PC-3 (cell line): Measurements from ENCODE around the gene MYOF.

Source experiments
- EZH2 ChIP-seq: fragments of 300-600 bp; sonication (generic); IDR thresholded peaks from one replicate; pipeline ENCODE4 v1.6.1; 2017; ENCODE audit warnings: antibody characterized with exemption, mild to moderate bottlenecking, low read length; ENCODE audit not compliant: unreplicated experiment
- TF ChIP-seq, protein P1 (sequence below): fragments of 300-600 bp; sonication (generic); conservative IDR thresholded peaks from 2 replicates; pipeline ENCODE4 v1.5.1; 2017; ENCODE audit warnings: antibody characterized with exemption, low read depth, mild to moderate bottlenecking, low read length

DNA sequence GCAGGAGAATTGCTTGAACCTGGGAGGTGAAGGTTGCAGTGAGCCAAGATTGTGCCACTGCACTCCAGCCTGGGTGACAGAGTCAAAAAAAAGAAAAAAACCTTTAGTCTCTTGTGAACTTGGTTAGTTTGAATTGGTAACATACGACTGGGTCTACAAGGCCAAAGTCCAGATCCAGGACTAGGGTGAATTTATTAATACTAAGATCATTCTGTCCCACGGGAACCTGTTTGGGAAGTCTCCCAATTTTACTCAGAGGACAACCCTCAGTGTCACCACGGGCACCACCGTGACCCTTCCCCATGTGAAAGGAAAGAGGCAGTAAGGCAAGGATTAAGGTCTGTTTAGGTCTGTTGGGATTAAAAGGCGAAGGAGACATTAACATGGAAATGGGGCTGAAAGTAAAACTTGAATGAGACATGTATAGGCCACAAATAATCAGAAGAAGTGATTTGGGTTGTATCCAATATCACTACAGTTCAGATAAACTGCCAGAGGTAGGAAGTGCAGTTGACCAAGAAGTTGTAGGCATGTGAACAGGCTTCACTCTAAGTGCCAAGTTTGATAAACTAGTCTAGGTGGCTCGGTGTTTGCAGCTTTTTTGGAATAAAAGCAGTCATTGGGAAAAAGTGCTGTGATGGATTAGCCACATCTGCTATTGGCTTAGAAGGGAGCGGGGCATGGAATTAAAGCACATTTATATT lies 30.7 kb downstream of the MYOF start:
- TF ChIP-seq, protein P1, sequence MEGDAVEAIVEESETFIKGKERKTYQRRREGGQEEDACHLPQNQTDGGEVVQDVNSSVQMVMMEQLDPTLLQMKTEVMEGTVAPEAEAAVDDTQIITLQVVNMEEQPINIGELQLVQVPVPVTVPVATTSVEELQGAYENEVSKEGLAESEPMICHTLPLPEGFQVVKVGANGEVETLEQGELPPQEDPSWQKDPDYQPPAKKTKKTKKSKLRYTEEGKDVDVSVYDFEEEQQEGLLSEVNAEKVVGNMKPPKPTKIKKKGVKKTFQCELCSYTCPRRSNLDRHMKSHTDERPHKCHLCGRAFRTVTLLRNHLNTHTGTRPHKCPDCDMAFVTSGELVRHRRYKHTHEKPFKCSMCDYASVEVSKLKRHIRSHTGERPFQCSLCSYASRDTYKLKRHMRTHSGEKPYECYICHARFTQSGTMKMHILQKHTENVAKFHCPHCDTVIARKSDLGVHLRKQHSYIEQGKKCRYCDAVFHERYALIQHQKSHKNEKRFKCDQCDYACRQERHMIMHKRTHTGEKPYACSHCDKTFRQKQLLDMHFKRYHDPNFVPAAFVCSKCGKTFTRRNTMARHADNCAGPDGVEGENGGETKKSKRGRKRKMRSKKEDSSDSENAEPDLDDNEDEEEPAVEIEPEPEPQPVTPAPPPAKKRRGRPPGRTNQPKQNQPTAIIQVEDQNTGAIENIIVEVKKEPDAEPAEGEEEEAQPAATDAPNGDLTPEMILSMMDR: no peak
- TF ChIP-seq EZH2: no peak
